ENCODE data around the gene AMBP.

AMBP gene

GRCh38 chr9:114029311-114030170 is 48.6 kb downstream of the AMBP start:
- no peak for DNase-seq

DNA sequence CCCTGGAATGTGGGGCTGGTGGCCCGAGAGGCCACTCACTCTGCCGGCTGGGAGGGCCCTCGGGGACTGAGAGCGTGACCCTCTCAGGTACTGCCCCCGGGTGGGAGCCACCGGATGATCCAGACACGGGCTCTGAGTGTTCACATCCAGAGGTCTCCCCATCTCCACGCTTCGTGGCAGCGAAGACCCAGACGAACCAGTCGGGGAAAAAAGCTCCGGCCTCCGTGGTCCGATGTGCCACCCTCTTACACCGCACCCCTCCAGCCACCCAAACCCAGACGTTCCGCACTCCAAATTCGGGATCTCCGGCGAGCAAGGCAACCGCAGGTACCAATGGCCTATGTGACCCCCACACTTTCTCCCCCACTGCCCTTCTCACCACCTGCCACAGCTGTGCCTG is 49.5 kb downstream of the AMBP start:
- no peak for DNase-seq

GRCh38 chr9:114027863-114028465 is 50.1 kb downstream of the AMBP start:
- DNase-seq = no peak

DNA sequence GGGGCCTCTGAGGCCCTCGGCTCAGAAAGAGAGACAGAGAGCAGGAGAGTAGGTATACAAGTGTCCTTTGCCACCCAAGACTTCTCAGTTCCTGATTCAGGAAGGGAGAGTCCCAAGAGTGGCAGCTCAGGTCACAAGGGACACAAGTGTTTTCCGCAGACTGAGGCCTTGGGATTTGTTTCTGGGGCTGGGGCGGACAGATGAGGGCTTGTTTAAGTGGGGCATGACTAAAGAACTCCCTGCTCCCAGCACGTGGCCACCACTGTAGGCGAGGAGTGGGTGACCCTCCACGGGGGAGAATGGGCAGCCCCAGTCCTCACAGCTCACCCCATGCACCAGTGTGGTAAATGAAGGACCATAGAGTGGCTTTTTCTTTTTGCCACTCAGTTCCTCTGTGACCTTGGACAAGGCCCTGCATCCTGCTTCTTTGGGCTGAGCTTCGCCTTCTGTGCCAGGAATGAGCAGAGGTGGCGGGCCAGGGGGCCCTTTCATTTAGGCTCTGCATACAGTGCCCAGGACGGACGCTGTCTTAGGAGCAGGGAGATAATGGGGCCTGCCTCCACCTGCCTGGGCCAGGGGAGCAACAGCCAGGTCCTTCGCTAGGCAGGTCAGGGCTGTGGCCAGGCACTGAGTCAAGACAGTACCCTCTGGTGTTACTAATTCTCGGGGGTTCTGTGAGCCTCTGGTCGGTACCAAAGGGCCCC is 50.8 kb downstream of the AMBP start:
- DNase-seq = no peak

DNA sequence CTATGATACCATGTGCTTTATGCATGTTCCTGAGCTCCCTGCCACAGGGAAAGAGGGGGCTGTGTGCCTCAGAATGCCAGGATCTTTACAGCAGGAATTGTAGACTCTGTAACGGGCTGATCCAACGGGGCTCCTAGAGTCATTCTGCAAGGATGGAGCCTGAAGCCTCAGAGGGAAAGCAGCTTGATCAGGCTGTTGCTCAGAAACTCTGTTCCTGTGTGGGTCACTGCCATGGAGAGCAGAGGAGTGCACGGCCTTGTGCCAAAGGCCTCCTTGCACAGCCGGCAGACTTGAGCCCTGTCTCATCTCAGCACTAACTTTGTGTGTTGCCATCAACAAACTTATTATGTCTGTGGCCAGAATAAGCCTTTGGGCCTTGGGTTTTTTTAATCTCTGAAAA is 51.8 kb downstream of the AMBP start:
- no peak for DNase-seq

DNA sequence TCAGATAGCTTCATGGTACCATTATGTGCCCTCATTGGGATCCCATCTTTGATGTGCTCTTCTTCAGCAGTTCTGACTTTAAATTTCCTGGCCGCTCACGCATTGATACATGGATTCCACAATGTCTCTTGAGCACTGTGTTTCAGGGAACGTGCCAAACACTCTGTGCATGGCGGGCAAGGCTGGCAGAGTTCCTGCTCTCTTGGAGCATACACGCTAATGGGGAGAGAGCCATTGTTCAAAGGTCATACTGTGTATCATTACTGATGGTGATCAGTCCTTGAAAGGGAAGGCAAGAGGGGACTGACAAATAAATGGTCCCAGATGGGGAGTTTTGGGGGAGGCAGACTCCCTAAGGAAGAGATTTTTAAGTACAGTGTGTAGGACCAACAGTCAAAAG is 52.3 kb downstream of the AMBP start:
- no peak for DNase-seq

GRCh38 chr9:114025196-114025753 is 52.8 kb downstream of the AMBP start:
- DNase-seq = no peak

- DNase-seq = no peak
These were observed 54.1 kb downstream of the AMBP start for GRCh38 chr9:114023961-114024360.

DNA sequence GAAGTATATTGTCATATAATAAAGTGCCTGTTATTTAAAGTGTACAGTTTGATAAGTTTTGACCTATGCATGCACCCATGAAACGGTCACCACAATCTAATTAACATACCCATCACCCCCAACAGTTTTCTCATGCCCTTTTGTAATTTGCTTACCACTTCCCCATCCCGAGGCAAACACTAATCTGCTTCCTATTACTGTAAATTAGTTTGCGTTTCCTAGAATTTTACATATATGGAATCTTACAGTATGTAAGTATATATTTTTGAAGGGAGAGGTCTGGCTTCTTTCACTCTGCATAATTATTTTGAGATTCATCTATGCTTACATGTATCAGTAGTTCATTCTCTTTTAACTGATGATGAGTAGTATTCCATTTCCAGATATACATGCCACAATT is 56.5 kb downstream of the AMBP start:
- no peak for DNase-seq

DNA sequence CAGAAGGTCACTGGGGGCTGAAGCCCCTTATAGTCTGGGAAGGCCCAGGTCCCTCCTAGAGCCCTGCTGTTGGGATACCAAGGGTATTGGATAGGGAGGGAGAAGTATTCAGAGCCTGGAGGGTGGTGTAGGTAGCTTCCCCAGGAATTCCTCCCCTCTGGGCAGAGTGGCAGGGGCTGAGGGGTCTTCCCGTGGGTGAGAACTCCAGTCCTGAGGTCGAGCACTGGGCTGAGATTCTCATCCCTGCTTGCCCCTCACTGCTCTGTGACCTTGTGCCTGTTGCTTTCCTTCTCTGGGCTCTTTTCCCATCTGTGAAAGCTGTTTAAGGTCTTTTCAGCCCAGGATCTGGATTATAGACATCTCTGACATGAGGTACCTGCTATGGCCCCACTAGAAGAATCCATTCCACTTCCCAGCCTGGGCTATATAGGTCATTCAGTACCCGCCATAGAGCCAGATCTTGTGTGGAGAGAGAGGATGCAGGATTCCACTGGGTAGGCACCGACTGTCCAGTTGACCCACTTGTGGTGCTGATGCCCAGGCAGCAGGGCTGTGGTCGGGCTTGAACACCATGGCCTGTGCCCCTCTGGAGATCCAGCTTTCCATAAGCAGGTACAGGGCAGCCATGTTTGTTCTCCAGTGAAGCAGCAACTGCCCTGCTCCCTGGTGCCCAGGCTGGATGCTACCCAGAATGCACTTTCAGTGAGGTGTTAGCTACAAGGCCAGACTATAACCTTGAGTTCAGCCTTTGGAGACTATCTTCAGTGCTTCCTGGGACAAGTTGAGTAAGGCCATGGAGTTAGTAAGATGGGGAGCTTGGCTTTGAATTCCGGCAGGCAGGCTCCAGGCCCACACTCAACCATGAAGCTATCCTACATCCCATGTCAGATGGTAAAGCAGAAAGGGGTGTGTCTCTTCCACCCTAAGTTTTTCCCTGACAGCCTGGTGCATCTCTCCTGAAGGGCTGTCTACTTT is 60.1 kb downstream of the AMBP start:
- no peak for DNase-seq

DNA sequence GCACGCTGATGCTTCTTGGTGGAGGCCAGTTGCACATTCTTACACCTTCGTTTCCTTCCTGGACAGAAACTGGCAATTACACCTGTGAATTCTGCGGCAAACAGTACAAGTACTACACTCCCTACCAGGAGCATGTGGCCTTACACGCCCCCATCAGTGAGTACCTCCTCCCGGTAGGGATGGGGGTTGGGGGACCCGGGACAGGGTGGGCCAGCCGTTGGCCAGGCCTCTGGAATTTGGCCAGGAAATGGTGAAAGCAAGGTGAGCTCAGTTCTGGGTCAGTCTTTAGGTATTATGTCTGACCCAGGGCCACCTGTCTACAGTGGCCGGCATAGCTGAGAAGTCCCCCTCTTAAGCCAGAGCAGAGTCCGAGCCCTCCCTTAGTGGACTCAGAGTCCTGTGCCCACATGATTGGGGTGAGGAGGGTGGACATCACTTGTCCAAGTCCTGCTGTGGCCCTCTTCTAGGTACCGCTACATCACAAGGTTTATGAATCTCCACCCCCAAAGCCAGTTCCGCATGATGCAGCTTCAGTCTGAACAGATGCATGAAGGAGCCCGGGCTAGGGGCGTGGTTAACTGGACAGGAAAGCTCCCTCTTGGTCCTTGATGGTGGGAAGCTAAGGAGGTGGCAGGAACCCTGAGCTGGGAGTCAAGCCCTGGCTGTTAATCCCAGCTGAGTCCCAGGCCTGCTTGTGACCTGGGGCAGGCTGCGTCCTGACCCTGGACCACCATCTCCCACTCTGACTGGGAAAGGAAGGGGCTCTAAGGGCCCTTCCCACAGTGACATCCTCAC is 61.3 kb downstream of the AMBP start:
- DNase-seq = no peak

DNA sequence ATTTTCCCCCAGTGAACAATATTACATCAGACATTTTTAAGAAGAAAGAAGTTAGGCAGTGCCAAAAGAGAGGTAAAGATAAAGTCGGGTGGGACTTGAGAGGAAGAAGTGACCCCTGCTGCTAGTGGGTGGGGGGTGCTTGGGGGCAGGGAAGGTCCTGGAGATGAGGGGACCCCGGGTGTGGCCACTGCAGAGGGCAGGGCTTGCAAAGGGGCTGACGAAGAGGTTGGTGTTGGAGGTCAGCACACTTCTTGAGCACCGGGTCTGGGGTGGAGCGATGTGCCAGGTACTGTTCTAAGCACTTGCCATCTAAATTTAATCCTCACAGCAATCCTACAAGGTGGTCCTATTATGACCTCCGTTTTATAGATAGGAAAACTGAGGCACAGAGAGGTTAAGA is 62.0 kb downstream of the AMBP start:
- DNase-seq = no peak

GRCh38 chr9:114015607-114016006 is 62.5 kb downstream of the AMBP start:
- no peak for DNase-seq

GRCh38 chr9:114014044-114014443 is 64.1 kb downstream of the AMBP start:
- DNase-seq = no peak

DNA sequence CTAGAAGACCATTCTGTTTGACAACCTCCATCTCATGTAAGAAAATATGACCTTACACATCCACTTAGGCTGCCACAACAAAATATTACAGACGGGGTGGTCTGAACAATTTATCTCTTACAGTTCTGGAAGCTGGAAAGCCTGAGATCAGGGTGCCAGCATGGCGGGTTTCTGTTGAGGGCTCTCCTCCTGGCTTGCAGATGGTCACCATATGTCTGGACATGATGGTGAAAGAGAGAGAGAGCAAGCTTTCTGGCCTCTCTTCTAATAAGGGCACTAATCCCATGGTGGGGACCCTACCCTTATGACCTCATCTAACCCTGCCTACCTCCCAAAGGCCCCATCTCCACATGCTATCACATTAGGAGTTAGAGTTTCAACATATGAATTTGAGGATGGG is 66.0 kb downstream of the AMBP start:
- DNase-seq = no peak

DNA sequence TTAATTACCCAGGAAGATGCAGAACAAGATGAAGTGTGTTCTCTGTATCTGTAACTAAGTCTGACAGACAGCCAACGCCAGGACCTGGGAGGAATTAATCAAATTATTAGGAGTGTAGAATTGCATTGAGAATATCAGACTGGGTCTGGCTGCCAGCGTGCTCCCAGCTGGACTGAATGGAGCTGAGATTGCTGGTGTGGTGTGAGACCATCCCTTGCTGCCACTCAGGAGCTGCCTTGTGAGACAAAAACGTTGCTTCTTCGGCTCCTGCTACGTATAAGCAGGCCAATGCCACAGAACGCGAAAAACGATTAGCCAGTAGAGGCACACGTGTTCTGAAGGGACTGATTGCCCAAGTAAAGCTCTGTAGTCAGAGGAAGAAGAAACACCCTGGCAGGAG is 66.8 kb downstream of the AMBP start:
- DNase-seq = no peak

Data from Kasumi-1 (cell line).